Stomach (tissue), 4 donors: ENCODE measurements around the gene TIGD4.

Experiments used
- EP300 ChIP-seq: sonication (generic); formaldehyde crosslinking; IDR thresholded peaks from one replicate; pipeline ENCODE4 v1.6.1; 2017; ENCODE audit warnings: antibody characterized with exemption
- POLR2A ChIP-seq, 4 donors: fragments of 450-650 bp; IDR thresholded peaks; one replicate each; pipeline ENCODE4 v1.6.1; 2016; ENCODE audit warnings: antibody characterized with exemption in 4 of 4, control low read depth in 2 of 4, mild to moderate bottlenecking in 1 of 4, moderate library complexity in 1 of 4
- POLR2AphosphoS5 ChIP-seq, 3 donors: sonication (generic); formaldehyde crosslinking; IDR thresholded peaks; one replicate each; pipeline ENCODE4 v1.6.1; 2016; ENCODE audit warnings: antibody characterized with exemption in 3 of 3
- TF ChIP-seq, protein P1 (sequence below), 7 experiments: fragments of 450-650 bp in 4 of 7; fragments of 200-600 bp in 3 of 7; sonication (generic) in 3 of 7; IDR thresholded peaks; one replicate each; pipeline ENCODE4 v1.5.1; 2016 to 2019; ENCODE audit warnings: antibody characterized with exemption in 7 of 7, control low read depth in 2 of 7, mild to moderate bottlenecking in 1 of 7

DNA sequence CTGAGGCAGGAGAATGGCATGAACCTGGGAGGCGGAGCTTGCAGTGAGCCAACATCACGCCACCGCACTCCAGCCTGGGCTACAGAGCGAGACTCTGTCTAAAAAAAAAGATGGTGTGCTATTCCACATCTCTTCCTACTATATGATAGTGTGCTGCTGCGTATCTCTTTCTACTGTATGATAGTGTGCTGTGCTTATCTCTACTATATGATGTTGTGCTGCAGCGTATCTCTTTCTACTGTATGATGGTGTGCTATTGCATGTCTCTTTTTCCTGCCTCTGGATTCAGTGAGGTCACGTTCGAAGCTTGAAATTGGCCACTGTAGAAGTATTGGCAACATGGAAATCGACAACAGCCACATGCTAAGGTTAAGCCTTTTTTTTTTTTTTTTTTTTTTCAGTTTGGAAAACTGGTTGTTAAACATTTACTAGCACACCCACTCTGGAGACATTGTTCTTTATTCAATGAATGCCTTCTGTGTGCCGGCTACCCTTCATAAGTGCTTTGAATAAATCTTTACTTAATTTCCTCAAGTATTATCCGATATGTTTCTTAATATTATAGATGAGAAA is 31.3 kb upstream of the TIGD4 start:
- TF ChIP-seq, protein P1, sequence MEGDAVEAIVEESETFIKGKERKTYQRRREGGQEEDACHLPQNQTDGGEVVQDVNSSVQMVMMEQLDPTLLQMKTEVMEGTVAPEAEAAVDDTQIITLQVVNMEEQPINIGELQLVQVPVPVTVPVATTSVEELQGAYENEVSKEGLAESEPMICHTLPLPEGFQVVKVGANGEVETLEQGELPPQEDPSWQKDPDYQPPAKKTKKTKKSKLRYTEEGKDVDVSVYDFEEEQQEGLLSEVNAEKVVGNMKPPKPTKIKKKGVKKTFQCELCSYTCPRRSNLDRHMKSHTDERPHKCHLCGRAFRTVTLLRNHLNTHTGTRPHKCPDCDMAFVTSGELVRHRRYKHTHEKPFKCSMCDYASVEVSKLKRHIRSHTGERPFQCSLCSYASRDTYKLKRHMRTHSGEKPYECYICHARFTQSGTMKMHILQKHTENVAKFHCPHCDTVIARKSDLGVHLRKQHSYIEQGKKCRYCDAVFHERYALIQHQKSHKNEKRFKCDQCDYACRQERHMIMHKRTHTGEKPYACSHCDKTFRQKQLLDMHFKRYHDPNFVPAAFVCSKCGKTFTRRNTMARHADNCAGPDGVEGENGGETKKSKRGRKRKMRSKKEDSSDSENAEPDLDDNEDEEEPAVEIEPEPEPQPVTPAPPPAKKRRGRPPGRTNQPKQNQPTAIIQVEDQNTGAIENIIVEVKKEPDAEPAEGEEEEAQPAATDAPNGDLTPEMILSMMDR (IDR thresholded peaks at IDR 0.05), result no peak
- TF ChIP-seq POLR2A (IDR thresholded peaks at IDR 0.05), result no peak
- no peak for TF ChIP-seq POLR2AphosphoS5 (IDR thresholded peaks at IDR 0.05)
- no peak for TF ChIP-seq EP300
